Right lobe of liver (tissue), 6 donors: ENCODE data around the gene RETREG1. TPM values are rescaled to one million over a fixed set of nuclear protein-coding genes. Genes with fewer than 3 reads are reported as not detected.
"Not testable (repeated sequence)": the region's sequence is repeated elsewhere in the genome, so short reads cannot be mapped to it uniquely, and the experiment has no call there.

ENCODE experiments used
- ATAC-seq, 4 donors: fragments of 200-7000 bp; cut with Tn5 transposase; one replicate each; pipeline ENCODE4 v1.9.1; 2020; ENCODE audit warnings: mild to moderate bottlenecking in 4 of 4, moderate library complexity in 4 of 4
- DNase-seq, 3 donors: peaks; one replicate each; pipeline ENCODE4 v3.0.0-alpha.2; 2020
- H3K27ac ChIP-seq, 3 donors: fragments of 200-600 bp; one replicate each; pipeline ENCODE4 v1.8.0; 2022
- H3K27me3 ChIP-seq, 2 donors: fragments of 200-600 bp; one replicate each; pipeline ENCODE4 v1.8.0; 2022
- H3K36me3 ChIP-seq, 4 donors: fragments of 200-600 bp; sonication (generic) in 1 of 4; one replicate each; pipeline versions ENCODE4 v1.5.1 to v1.8.0; 2017 to 2022; ENCODE audit warnings: control low read depth in 1 of 4
- H3K4me1 ChIP-seq, 4 donors: fragments of 200-600 bp; sonication (generic) in 1 of 4; one replicate each; pipeline versions ENCODE4 v1.5.1 to v1.8.0; 2017 to 2022; ENCODE audit warnings: control low read depth in 1 of 4
- H3K4me3 ChIP-seq, 3 donors: fragments of 200-600 bp; one replicate each; pipeline ENCODE4 v1.8.0; 2022
- H3K9me3 ChIP-seq, 4 donors: fragments of 200-600 bp; sonication (generic) in 1 of 4; one replicate each; pipeline versions ENCODE4 v1.5.1 to v1.8.0; 2017 to 2022; ENCODE audit warnings: control low read depth in 1 of 4
- POLR2A ChIP-seq: fragments of 450-650 bp; IDR thresholded peaks from one replicate; pipeline ENCODE4 v1.6.1; 2017; ENCODE audit warnings: antibody characterized with exemption, mild to moderate bottlenecking
- WGBS: methylation state at CpG from one replicate; pipeline ENCODE4 v1.1.6; 2018; ENCODE audit warnings: low coverage, low lambda C conversion rate; ENCODE audit not compliant: insufficient coverage; ENCODE audit errors: missing lambda C conversion rate; 5-methylcytosine and 5-hydroxymethylcytosine counted together
- intact Hi-C, 2 donors: fragments of 100-400 bp; cut with DNase I; formaldehyde crosslinking; loops; one replicate each; pipeline versions ENCODE4 v1.11.2 to v1.14.1; 2022
- total RNA-seq, 6 experiments: library from RNA; depleted of rRNA in 2 of 6; stranded (reverse); fragments of >200 nt in 2 of 6; fragmentation: NEBNext Ultra II Directional in 3 of 6; extraction: Animal tissue kit (Norgen Biotek cat#: 25700) in 3 of 6; gene quantifications; one replicate each; pipeline versions ENCODE4 v1.1.0 to v1.2.4, GENCODE V29; 2016 to 2023
- TF ChIP-seq, protein P1 (sequence below), 4 donors: fragments of 200-600 bp in 3 of 4; fragments of 450-650 bp in 1 of 4; IDR thresholded peaks; one replicate each; pipeline versions ENCODE4 v1.5.1 to v1.8.0; 2016 to 2022; ENCODE audit warnings: antibody characterized with exemption in 4 of 4, mild to moderate bottlenecking in 2 of 4
- donor health status: DM: no; HTN: yes; CAD: no.
- donor health status: DM: no; HTN: no; CAD: no.
- donor health status: DM: no; HTN: no; CAD: no.
- donor health status: DM: no; HTN: yes; CAD: no.
- donor health status: DM: no; HTN: yes; CAD: no.

The RETREG1 gene
- total RNA-seq, 6 experiments from 2014 or later = 17.2 to 70.8 (median 30.2) TPM

DNA sequence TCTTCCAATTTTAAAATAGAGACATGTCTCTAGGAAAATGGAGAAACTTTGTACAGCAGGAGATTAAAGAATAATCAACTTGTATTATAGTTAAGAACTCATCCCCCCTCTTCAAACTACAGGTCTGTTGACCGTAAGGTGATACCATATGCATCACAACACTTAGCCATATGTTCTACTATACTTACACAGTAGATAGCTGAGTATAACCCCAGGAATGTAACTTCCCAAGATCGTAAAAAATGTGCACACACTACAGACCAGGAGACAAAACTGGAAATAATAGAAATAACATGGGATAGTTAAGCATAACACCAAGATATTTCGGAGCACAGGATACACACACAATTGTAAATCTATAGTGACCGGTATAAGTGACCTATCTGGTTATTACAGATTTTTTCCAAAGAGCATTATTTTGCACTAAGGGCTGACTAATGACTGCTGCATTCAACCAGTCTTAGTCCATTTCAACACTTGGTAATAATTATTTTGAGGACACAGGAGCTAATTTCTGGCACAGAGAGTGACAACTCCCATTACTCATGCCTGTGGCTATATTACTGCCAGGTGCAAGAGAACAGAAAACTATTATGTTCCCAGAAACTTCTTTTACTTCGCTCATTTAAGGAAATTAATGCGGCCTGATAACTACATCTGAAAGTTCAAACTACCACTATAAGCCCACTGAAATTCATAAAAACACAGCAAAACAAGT, 135.8 kb downstream of the RETREG1 start:
- DNase-seq (no peak), ATAC-seq (no peak)
- intact Hi-C loops = no loop called here
- Histone ChIP-seq H3K4me1 (peaks cover 0 to 3% (median 0%) of the 10 kb centered on the region in 4 donors), H3K27ac (no peak overlapping the region), H3K9me3 (no peaks in the 10 kb centered on the region), H3K27me3 (no peaks in the 10 kb centered on the region), H3K4me3 (no peak overlapping the region), H3K36me3 (peaks cover 0 to 7% (median 0%) of the 10 kb centered on the region in 4 donors)
- TF ChIP-seq, protein P1, sequence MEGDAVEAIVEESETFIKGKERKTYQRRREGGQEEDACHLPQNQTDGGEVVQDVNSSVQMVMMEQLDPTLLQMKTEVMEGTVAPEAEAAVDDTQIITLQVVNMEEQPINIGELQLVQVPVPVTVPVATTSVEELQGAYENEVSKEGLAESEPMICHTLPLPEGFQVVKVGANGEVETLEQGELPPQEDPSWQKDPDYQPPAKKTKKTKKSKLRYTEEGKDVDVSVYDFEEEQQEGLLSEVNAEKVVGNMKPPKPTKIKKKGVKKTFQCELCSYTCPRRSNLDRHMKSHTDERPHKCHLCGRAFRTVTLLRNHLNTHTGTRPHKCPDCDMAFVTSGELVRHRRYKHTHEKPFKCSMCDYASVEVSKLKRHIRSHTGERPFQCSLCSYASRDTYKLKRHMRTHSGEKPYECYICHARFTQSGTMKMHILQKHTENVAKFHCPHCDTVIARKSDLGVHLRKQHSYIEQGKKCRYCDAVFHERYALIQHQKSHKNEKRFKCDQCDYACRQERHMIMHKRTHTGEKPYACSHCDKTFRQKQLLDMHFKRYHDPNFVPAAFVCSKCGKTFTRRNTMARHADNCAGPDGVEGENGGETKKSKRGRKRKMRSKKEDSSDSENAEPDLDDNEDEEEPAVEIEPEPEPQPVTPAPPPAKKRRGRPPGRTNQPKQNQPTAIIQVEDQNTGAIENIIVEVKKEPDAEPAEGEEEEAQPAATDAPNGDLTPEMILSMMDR (IDR thresholded peaks at IDR 0.05) = no peak
- no peak for TF ChIP-seq POLR2A
- 64% methylated on average over 6 of the region's 6 CpGs for WGBS

DNA sequence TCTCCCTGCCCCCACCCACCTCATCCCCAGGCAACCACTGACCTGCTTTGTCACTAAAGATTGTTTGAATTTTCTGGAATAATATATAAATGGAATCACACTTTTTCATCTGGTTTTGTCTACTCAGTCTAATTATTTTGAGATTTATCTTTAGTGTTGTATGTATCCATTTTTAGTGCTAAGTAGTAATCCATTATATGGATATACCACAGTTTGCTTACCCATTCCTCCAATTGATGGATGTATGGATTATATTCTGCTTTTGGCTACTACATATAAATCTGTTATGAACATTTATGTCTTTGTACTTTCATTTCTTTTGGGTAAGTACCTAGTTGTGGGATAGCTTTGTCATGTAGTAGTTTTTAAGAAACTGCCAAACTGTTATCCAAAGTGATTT, 136.7 kb downstream of the RETREG1 start:
- TF ChIP-seq, protein P1 (IDR thresholded peaks at IDR 0.05) = no peak
- no peak for TF ChIP-seq POLR2A
- no peak overlapping the region for H3K27ac ChIP-seq
- H3K4me3 ChIP-seq = no peak overlapping the region
- peaks cover 0 to 12% (median 0%) of the 10 kb centered on the region in 4 donors for H3K36me3 ChIP-seq
- H3K9me3 ChIP-seq = no peaks in the 10 kb centered on the region
- no peaks in the 10 kb centered on the region for H3K27me3 ChIP-seq
- intact Hi-C loops = no loop called here
- no peak for DNase-seq
- H3K4me1 ChIP-seq = peaks cover 0 to 3% (median 0%) of the 10 kb centered on the region in 4 donors
- ATAC-seq = no peak

DNA sequence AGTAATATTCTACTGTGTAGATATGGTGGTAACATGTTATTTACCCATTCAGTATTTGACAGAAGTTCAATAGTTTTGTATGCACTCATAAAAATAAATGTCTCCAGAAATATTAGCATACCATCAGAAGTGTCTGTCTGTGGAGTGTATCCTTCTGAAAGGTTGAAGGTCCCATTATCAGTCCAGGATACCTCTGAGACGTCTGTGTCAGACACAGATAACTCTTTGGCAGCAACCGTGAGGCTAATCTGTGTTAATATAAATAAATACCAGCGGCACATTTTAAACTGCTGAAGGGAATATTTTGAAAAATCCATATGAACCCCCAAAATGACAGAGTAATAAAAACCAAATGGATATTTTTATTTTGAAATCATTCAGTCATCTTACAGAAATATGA, 139.3 kb downstream of the RETREG1 start:
- H3K4me1 ChIP-seq = no peaks in the 10 kb centered on the region
- H3K36me3 ChIP-seq = peaks cover 0 to 25% (median 0%) of the 10 kb centered on the region in 4 donors
- intact Hi-C loops = no loop called here
- ATAC-seq (no peak), DNase-seq (no peak)
- H3K27ac ChIP-seq = no peak overlapping the region
- TF ChIP-seq, protein P1 (IDR thresholded peaks at IDR 0.05) = no peak
- TF ChIP-seq POLR2A = no peak
- no peaks in the 10 kb centered on the region for H3K27me3 ChIP-seq
- H3K4me3 ChIP-seq = no peak overlapping the region
- 67% methylated on average over 3 of the region's 3 CpGs for WGBS
- no peaks in the 10 kb centered on the region for H3K9me3 ChIP-seq

GRCh38 chr5:16476417-16476816, 140.4 kb downstream of the RETREG1 start:
- intact Hi-C loops, H3K4me3 ChIP-seq, H3K27ac ChIP-seq, ATAC-seq, H3K9me3 ChIP-seq, H3K27me3 ChIP-seq, H3K4me1 ChIP-seq, DNase-seq: not testable (repeated sequence)
- WGBS = 96% methylated on average over 3 of the region's 3 CpGs
- H3K36me3 ChIP-seq = peaks cover 0 to 25% (median 0%) of the 10 kb centered on the region in 4 donors

DNA sequence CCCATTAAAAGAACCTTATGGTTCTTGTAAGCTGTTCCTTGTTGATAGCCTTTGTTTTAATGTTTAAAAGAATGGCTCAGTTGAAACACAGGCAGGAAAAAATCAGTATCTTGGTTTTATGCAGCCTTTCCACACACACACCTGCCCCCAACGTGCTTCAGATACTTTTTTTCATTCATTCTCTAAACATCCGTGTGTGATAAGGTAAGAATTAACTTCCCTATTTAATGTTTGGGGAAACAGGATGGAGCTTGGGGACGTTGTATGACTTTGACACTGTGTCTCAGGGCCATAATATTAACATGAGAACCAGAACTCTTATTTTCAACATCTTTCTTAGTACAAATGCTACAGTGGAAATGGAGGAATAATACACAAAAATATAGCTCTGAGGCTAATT, 145.4 kb downstream of the RETREG1 start:
- TF ChIP-seq, protein P1 (IDR thresholded peaks at IDR 0.05) = no peak
- TF ChIP-seq POLR2A = no peak
- Histone ChIP-seq H3K4me3 (no peak overlapping the region), H3K36me3 (peaks cover 0 to 20% (median 0%) of the 10 kb centered on the region in 4 donors), H3K4me1 (peaks cover 0 to 6% (median 0%) of the 10 kb centered on the region in 4 donors), H3K27me3 (no peaks in the 10 kb centered on the region), H3K27ac (no peak overlapping the region), H3K9me3 (no peaks in the 10 kb centered on the region)
- intact Hi-C loops = no loop called here
- 47% methylated on average over 3 of the region's 3 CpGs for WGBS
- no peak for ATAC-seq
- DNase-seq = no peak
